ENCODE measurements around the gene FAM9A. TPM values are rescaled to one million over a fixed set of nuclear protein-coding genes. Genes with fewer than 3 reads are reported as not detected.

Gene FAM9A
- total and polyA plus RNA-seq, 2 of the 4 experiments (the other 2 are of a cell fraction) = not detected

GRCh38 chrX:8805046-8805445 lies 3.9 kb upstream of the FAM9A start:
- Histone ChIP-seq H2BK20ac (ENCODE audit: low read depth, low read length) (no peak overlapping the region), H3K27me3 (ENCODE audit: control insufficient read depth, insufficient read depth, low read length) (peaks cover 2% of the 10 kb centered on the region; the same call in 1 of the 2 replicates), H3K4me2 (ENCODE audit: low read depth, low read length) (no peak overlapping the region), H3K18ac (ENCODE audit: low read depth, low read length) (no peak overlapping the region), H3K36me3 (ENCODE audit: control insufficient read depth, insufficient read depth, low read length) (no peaks in the 10 kb centered on the region), H3K14ac (replicated peaks; ENCODE audit: low read depth, low read length) (no peak overlapping the region), H3K23ac (ENCODE audit: low read depth, low read length) (no peak overlapping the region), H4K5ac (ENCODE audit: low read depth, low read length) (no peak overlapping the region), H4K8ac (ENCODE audit: low read depth in 2 of 2, low read length in 2 of 2) (no peak overlapping the region), H3K4me3 (ENCODE audit: insufficient read depth, low read depth, low read length) (no peak overlapping the region), H2AFZ (replicated peaks; ENCODE audit: low read length, poor library complexity) (no peak overlapping the region), H3K9ac (ENCODE audit: low read depth, low read length) (no peak overlapping the region), H2BK5ac (ENCODE audit: low read depth, low read length, poor library complexity, severe bottlenecking) (no peak overlapping the region), H3K9me1 (ENCODE audit: insufficient read depth, low read length) (no peaks in the 10 kb centered on the region), H2BK120ac (ENCODE audit: low read depth, low read length) (no peak overlapping the region), H3K79me1 (ENCODE audit: low read depth in 1 of 2, low read length in 2 of 2) (no peaks in the 10 kb centered on the region), H2AK9ac (replicated peaks; ENCODE audit: low read depth, low read length, poor library complexity) (no peak overlapping the region), H3K4ac (ENCODE audit: low read depth, low read length) (no peak overlapping the region), H2BK15ac (ENCODE audit: low read depth, low read length) (no peak overlapping the region), H3K9me3 (ENCODE audit: control insufficient read depth, insufficient read depth, low read length) (no peaks in the 10 kb centered on the region), H3K4me1 (ENCODE audit: control insufficient read depth, insufficient read depth, low read length) (no peaks in the 10 kb centered on the region), H2AK5ac (ENCODE audit: low read depth, low read length) (no peak overlapping the region), H3K27ac (ENCODE audit: insufficient read depth, low read length) (no peak overlapping the region), H4K91ac (ENCODE audit: insufficient read depth, low read depth, low read length) (no peak overlapping the region), H4K20me1 (ENCODE audit: insufficient read depth, low read length) (no peaks in the 10 kb centered on the region), H3K56ac (ENCODE audit: extremely low read depth, insufficient read depth, low read length) (no peak overlapping the region)
- no peak for ATAC-seq (ENCODE audit: low read depth)
- CTCF ChIA-PET = no interaction called here
- POLR2A ChIA-PET (ENCODE audit: unreplicated experiment) = no interaction called here
- BruUV-seq (replicated peaks) = no TSS peak
- intact Hi-C loops (cut with micrococcal nuclease) = no loop called here
- TF ChIP-seq NFE2L2 (IDR thresholded peaks at IDR 0.05; ENCODE audit: low read depth, low read length) = no peak
- no peak for TF ChIP-seq MAFK (IDR thresholded peaks at IDR 0.05; ENCODE audit: low read depth, low read length)
- no peak for TF ChIP-seq MAZ (IDR thresholded peaks at IDR 0.05; ENCODE audit: borderline replicate concordance, low read depth, low read length)
- no peak for TF ChIP-seq MXI1 (IDR thresholded peaks at IDR 0.05; ENCODE audit: borderline replicate concordance, low read depth, low read length)
- no peak for TF ChIP-seq ELK1 (IDR thresholded peaks at IDR 0.05; ENCODE audit: borderline replicate concordance, low read depth, low read length)
- no peak for TF ChIP-seq RAD21 (IDR thresholded peaks at IDR 0.05; ENCODE audit: low read length)
- no peak for TF ChIP-seq CHD1 (IDR thresholded peaks at IDR 0.05; ENCODE audit: low read depth, low read length)
- TF ChIP-seq CEBPB (IDR thresholded peaks at IDR 0.05; ENCODE audit: low read depth, low read length) = no peak
- TF ChIP-seq RFX5 (IDR thresholded peaks at IDR 0.05; ENCODE audit: low read depth, low read length) = no peak
- TF ChIP-seq POLR2A (IDR thresholded peaks at IDR 0.05; ENCODE audit: low read depth, low read length) = no peak
- TF ChIP-seq BHLHE40 (IDR thresholded peaks at IDR 0.05; ENCODE audit: low read depth, low read length) = no peak
- no peak for TF ChIP-seq SMC3 (IDR thresholded peaks at IDR 0.05; ENCODE audit: low read depth, low read length)
- TF ChIP-seq RCOR1 (IDR thresholded peaks at IDR 0.05; ENCODE audit: insufficient replicate concordance, low read length) = no peak
- TF ChIP-seq CTCF (conservative IDR thresholded peaks at IDR 0.05; ENCODE audit: low read depth, low read length) = no peak
- no peak for TF ChIP-seq FOS (IDR thresholded peaks at IDR 0.05; ENCODE audit: low read depth, low read length)
- TF ChIP-seq, protein P1, sequence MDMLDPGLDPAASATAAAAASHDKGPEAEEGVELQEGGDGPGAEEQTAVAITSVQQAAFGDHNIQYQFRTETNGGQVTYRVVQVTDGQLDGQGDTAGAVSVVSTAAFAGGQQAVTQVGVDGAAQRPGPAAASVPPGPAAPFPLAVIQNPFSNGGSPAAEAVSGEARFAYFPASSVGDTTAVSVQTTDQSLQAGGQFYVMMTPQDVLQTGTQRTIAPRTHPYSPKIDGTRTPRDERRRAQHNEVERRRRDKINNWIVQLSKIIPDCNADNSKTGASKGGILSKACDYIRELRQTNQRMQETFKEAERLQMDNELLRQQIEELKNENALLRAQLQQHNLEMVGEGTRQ (IDR thresholded peaks at IDR 0.05; ENCODE audit: low read depth, low read length) = no peak
- DNase-seq = no peak
- WGBS, 2 experiments (ENCODE audit: extremely low coverage in 2 of 2, insufficient read length in 1 of 2) = no CpG with 5 or more reads among the region's 2 CpGs
- dilution Hi-C loops (cut with HindIII; ENCODE audit: low sequenced_read_pairs, unreplicated experiment) = no loop called here
- in situ Hi-C loops (cut with MboI; ENCODE audit: low sequenced_read_pairs) = loop anchor here (25.0 kb wide), 1 partner anchor 1307 kb away; no protein-coding TSS in a partner anchor
